OCI-LY3 (cell line): ENCODE measurements around the gene ZNF175.
A peak's percentile ranks its signal among the peaks of the same experiment; 100 is the strongest.

Experiments used
- H2AFZ ChIP-seq: fragments of 200-600, 300-600 bp; shearing (Covaris generic); 2 replicates; pipeline ENCODE4 v1.6.0; 2014; ENCODE audit warnings: antibody characterized with exemption, low read depth, low read length
- H3K27ac ChIP-seq: fragments of 200-600, 300-600 bp; sonication (generic); 2 replicates; pipeline ENCODE4 v1.5.1; 2014; ENCODE audit warnings: mild to moderate bottlenecking, low read length, moderate library complexity, mixed read lengths
- H3K27me3 ChIP-seq: fragments of 200-600, 300-600 bp; sonication (generic); 2 replicates; pipeline ENCODE4 v1.6.1; 2014; ENCODE audit warnings: low read depth, low read length, mixed read lengths
- H3K36me3 ChIP-seq: fragments of 200-600, 300-600 bp; sonication (generic); replicated peaks from 2 replicates; pipeline ENCODE3; 2014; ENCODE audit warnings: low read depth, low read length, mixed read lengths
- H3K4me1 ChIP-seq: fragments of 300-600, 200-600 bp; sonication (generic); 2 replicates; pipeline ENCODE4 v1.6.1; 2014; ENCODE audit warnings: low read length, mixed read lengths
- H3K4me2 ChIP-seq: fragments of 200-600, 300-600 bp; sonication (generic); 2 replicates; pipeline ENCODE4 v1.6.1; 2014; ENCODE audit warnings: low read length, mixed read lengths
- H3K4me3 ChIP-seq: fragments of 300-600, 200-600 bp; sonication (generic); 2 replicates; pipeline ENCODE4 v1.5.1; 2014; ENCODE audit warnings: antibody characterized with exemption, mild to moderate bottlenecking, low read length, moderate library complexity
- H3K79me2 ChIP-seq: fragments of 300-600, 200-600 bp; shearing (Covaris generic); 2 replicates; pipeline ENCODE4 v1.6.1; 2014; ENCODE audit warnings: mild to moderate bottlenecking, low read length, mixed read lengths
- H3K9ac ChIP-seq: fragments of 300-600, 200-600 bp; shearing (Covaris generic); 2 replicates; pipeline ENCODE4 v1.6.0; 2014; ENCODE audit warnings: mild to moderate bottlenecking, low read length, moderate library complexity
- H3K9me3 ChIP-seq: fragments of 200-600, 300-600 bp; shearing (Covaris generic); 2 replicates; pipeline ENCODE4 v1.6.1; 2014; ENCODE audit warnings: low read length, mixed read lengths; ENCODE audit not compliant: insufficient read depth
- H4K20me1 ChIP-seq: fragments of 200-600, 300-600 bp; sonication (generic); 2 replicates; pipeline ENCODE4 v1.6.1; 2016; ENCODE audit warnings: low read length, mixed read lengths; ENCODE audit not compliant: insufficient read depth
- CTCF ChIP-seq: fragments of 200-600, 300-600 bp; sonication (generic); IDR thresholded peaks from 2 replicates; pipeline ENCODE4 v1.5.1; 2014; ENCODE audit warnings: antibody characterized with exemption, low read length, low read depth
- EZH2phosphoT487 ChIP-seq: fragments of 200-600 bp; shearing (Covaris generic); IDR thresholded peaks from 2 replicates; pipeline ENCODE4 v1.6.1; 2018; ENCODE audit warnings: antibody characterized with exemption, mixed run types, low read depth

Gene ZNF175

DNA sequence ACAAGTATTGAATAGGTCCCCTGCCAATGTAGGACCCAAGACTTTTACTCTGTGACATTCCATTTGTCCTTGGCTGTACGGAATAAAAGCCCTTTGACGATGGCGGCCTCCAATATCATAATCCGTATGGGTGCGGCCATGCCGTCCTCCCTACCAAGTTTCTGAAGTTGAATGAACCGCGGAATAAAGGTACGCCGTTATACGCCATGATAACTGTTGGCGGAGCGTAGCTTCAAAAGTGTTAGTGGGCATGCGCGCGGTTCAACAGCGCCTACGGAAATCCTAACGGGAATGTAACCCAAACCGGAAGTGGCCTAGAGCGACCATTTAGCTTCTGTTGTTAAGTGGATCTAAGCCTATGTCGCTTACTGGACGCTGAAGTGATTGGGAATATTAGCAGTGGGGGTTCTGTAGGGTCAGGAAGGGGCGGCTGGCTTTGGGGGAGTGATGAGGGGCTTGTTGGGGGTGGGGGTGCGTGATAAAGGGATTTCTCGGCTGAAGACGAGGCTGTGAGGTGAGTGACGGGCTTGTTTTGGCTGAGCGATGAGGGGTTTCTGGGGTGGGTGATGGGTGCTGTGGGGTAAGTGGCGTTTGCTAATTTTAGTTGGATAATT is at the start of gene ZNF175:
Gene ZNF175, plus strand, starts transcription at position 322 of the 614 bp plus-strand sequence. CDS start 2,047 bp downstream, outside the sequence.
- peak within 1 kb of the TSS; percentile 88 for H3K4me3 ChIP-seq
- TF ChIP-seq CTCF (no peak), EZH2phosphoT487 (no peak)

GRCh38 chr19:51521357-51521756 is 49.7 kb upstream of the ZNF175 start:
- H3K9me3 ChIP-seq: peaks cover 5% of the 10 kb centered on the region
- no peaks in the 10 kb centered on the region for H4K20me1 ChIP-seq
- TF ChIP-seq CTCF: no peak
- no peak for TF ChIP-seq EZH2phosphoT487
- H3K79me2 ChIP-seq: no peaks in the 10 kb centered on the region
- H3K27ac ChIP-seq: no peak overlapping the region
- H3K4me1 ChIP-seq: no peaks in the 10 kb centered on the region
- H3K9ac ChIP-seq: no peak overlapping the region
- H3K4me2 ChIP-seq: no peak overlapping the region
- H3K4me3 ChIP-seq: no peak overlapping the region
- H2AFZ ChIP-seq: no peak overlapping the region
- peaks cover 34% of the 10 kb centered on the region for H3K27me3 ChIP-seq
- no peaks in the 10 kb centered on the region for H3K36me3 ChIP-seq

More for the DNA sequence above, at the start of gene ZNF175:
- no peaks in the 10 kb centered on the region for H4K20me1 ChIP-seq
- no peaks in the 10 kb centered on the region for H3K9me3 ChIP-seq
- peak within 1 kb of the TSS; percentile 78 for H3K9ac ChIP-seq
- peak within 1 kb of the TSS; percentile 100 for H2AFZ ChIP-seq
- peaks cover 13% of the 10 kb centered on the region for H3K79me2 ChIP-seq
- 0 out of 2 replicates have a peak within 1 kb of the TSS, but pooled peaks have one; percentile 10 for H3K27ac ChIP-seq
- peaks cover 9% of the 10 kb centered on the region for H3K36me3 ChIP-seq
- H3K27me3 ChIP-seq: peaks cover 12% of the 10 kb centered on the region
- H3K4me1 ChIP-seq: peaks cover 20% of the 10 kb centered on the region
- peak within 1 kb of the TSS; percentile 99 for H3K4me2 ChIP-seq

GRCh38 chr19:51521781-51522180 is 49.3 kb upstream of the ZNF175 start:
- H3K79me2 ChIP-seq: no peaks in the 10 kb centered on the region
- no peak overlapping the region for H2AFZ ChIP-seq
- H3K36me3 ChIP-seq: no peaks in the 10 kb centered on the region
- H3K27me3 ChIP-seq: peaks cover 38% of the 10 kb centered on the region
- TF ChIP-seq EZH2phosphoT487: no peak
- no peak for TF ChIP-seq CTCF
- no peak overlapping the region for H3K4me3 ChIP-seq
- H3K4me1 ChIP-seq: no peaks in the 10 kb centered on the region
- no peak overlapping the region for H3K9ac ChIP-seq
- peaks cover 5% of the 10 kb centered on the region for H3K9me3 ChIP-seq
- no peak overlapping the region for H3K4me2 ChIP-seq
- H3K27ac ChIP-seq: no peak overlapping the region
- no peaks in the 10 kb centered on the region for H4K20me1 ChIP-seq

DNA sequence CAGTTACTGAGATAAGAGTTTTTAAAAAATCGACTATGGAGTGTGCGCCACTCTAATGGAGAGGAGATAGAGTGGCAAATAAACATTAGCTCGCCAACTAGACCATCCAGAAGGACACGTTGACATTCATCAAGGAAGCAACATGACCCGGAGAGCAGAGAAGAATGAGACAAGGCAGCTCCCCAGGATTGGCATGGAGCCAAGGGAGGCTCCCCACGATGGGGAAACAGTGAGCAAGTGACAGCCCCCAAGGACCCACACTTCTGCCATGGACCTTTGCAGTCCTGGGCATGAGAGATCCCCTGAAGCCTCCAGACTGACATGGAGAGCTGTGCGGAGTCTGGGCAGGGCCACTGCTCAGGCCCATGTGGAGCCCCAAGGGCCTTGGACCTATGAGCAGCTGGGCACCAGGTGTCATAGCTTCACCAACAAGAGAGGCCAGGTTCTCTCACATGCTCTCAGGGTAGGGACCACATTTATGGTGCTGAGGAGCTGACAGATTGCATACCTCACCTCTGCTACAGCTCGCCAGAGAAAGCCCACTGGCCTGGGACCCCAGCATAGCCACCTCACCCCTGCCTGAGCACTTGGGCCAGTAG is 46.3 kb upstream of the ZNF175 start:
- H3K4me2 ChIP-seq: no peak overlapping the region
- no peaks in the 10 kb centered on the region for H3K79me2 ChIP-seq
- no peak overlapping the region for H3K27ac ChIP-seq
- no peaks in the 10 kb centered on the region for H4K20me1 ChIP-seq
- H3K9ac ChIP-seq: no peak overlapping the region
- no peak overlapping the region for H3K4me3 ChIP-seq
- no peaks in the 10 kb centered on the region for H3K4me1 ChIP-seq
- TF ChIP-seq CTCF (no peak), EZH2phosphoT487 (no peak)
- H3K9me3 ChIP-seq: no peaks in the 10 kb centered on the region
- H3K27me3 ChIP-seq: peaks cover 58% of the 10 kb centered on the region
- H2AFZ ChIP-seq: no peak overlapping the region
- no peaks in the 10 kb centered on the region for H3K36me3 ChIP-seq
